ENCODE results near the gene PCDH9.

Gene PCDH9

DNA sequence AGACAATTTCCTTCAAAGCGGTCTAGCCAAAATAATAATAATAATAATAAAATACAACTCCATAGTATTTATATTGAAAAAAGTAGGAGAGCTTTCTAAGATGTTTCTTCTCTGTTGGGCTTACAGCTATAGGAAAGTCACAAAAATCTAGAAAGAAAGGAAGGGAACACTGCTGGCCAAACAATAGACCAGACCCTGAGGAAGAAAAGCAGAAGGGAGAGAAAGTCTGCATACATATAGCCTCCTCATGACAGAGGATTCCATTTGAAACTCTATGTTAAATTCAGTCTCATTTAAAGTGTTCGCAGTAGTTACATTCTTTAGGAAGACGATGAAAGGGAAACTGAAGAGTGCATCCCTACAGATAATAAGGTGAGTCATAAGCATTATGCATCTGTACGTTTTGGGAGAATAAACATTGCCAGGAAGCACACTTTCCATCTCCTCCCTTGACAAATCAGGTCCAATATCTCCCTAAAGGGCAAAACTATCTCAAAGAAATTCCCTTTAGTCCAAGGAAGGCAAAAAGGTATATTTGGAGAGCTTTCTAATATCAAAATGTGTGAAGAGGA is 86.5 kb downstream of the PCDH9 start:
- Histone ChIP-seq H3K9me3 (ENCODE audit: control insufficient read depth, insufficient read depth, low read length) (no peaks in the 10 kb centered on the region), H3K4me3 (ENCODE audit: low read depth, low read length) (no peak overlapping the region), H3K36me3 (ENCODE audit: control insufficient read depth, insufficient read depth, low read length) (no peaks in the 10 kb centered on the region), H3K4me1 (ENCODE audit: control insufficient read depth, insufficient read depth, low read length) (peaks cover 30% of the 10 kb centered on the region), H3K27me3 (ENCODE audit: control insufficient read depth, insufficient read depth, low read length) (no peaks in the 10 kb centered on the region), H3K27ac (ENCODE audit: low read depth, low read length) (no peak overlapping the region), H3K9ac (ENCODE audit: low read depth, low read length) (no peak overlapping the region)

DNA sequence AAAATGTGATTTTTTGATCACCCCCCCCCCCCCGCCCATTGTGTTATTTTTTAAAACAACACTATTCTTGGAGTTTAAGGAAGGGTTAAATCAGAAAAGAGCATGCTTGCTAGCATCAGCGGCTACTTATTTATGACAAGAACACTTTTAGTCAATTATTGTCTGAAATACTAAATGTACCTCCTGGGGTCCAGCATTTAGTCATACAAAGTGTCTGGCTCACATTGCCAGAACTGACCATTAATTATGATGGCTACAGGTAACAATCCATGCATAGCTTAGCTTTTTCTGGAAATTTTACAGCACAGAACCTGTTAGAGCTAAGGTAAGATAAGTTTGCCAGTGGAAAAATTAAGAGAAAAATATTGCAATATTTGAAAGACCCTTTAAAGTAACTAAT is 90.1 kb downstream of the PCDH9 start:
- H3K27me3 ChIP-seq (ENCODE audit: control insufficient read depth, insufficient read depth, low read length): no peaks in the 10 kb centered on the region
- no peaks in the 10 kb centered on the region for H3K36me3 ChIP-seq (ENCODE audit: control insufficient read depth, insufficient read depth, low read length)
- no peak overlapping the region for H3K4me3 ChIP-seq (ENCODE audit: low read depth, low read length)
- 0 out of 2 replicates have a peak, but pooled peaks cover 10% of the 10 kb centered on the region for H3K4me1 ChIP-seq (ENCODE audit: control insufficient read depth, insufficient read depth, low read length)
- H3K9me3 ChIP-seq (ENCODE audit: control insufficient read depth, insufficient read depth, low read length): no peaks in the 10 kb centered on the region
- H3K9ac ChIP-seq (ENCODE audit: low read depth, low read length): no peak overlapping the region
- H3K27ac ChIP-seq (ENCODE audit: low read depth, low read length): no peak overlapping the region

DNA sequence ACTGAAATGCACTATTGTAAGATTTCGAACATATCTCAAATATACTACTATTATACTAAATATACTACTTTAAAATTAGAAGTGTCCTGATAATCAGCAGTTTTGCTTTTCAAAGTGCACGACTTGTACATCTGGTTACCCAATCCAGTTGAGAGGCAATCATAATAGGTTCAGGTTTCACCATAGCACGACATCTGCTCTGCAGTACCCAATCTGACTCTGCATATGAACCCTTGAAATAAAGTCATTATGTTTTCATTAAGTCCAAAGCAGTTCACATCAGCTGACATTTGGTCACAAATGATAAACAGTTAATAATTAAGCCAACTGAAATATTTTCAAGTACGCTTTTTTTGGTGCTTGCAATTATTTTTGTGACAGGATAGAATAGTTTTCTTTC is 90.6 kb downstream of the PCDH9 start:
- Histone ChIP-seq H3K4me1 (ENCODE audit: control insufficient read depth, insufficient read depth, low read length) (peaks cover 12% of the 10 kb centered on the region), H3K36me3 (ENCODE audit: control insufficient read depth, insufficient read depth, low read length) (no peaks in the 10 kb centered on the region), H3K27ac (ENCODE audit: low read depth, low read length) (no peak overlapping the region), H3K4me3 (ENCODE audit: low read depth, low read length) (no peak overlapping the region), H3K9me3 (ENCODE audit: control insufficient read depth, insufficient read depth, low read length) (no peaks in the 10 kb centered on the region), H3K27me3 (ENCODE audit: control insufficient read depth, insufficient read depth, low read length) (no peaks in the 10 kb centered on the region), H3K9ac (ENCODE audit: low read depth, low read length) (no peak overlapping the region)

DNA sequence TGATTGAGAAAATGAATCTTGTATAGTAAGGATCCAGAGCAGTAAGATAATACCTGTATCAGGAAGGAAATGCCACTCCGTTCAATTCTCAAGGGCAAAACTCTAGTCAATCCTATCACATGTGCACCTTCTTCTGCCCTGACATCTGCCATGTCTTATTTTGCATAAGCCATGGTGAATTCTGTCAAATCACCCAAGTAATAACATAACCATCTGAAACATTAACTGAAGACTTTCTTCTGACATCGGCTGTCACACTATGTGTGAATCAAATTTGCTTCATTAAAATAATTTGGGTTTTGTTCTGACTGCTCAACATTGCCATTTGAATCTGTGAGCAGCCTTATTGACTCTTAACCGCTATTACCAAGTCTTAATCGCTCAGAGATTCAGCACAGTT is 91.2 kb downstream of the PCDH9 start:
- no peak overlapping the region for H3K27ac ChIP-seq (ENCODE audit: low read depth, low read length)

DNA sequence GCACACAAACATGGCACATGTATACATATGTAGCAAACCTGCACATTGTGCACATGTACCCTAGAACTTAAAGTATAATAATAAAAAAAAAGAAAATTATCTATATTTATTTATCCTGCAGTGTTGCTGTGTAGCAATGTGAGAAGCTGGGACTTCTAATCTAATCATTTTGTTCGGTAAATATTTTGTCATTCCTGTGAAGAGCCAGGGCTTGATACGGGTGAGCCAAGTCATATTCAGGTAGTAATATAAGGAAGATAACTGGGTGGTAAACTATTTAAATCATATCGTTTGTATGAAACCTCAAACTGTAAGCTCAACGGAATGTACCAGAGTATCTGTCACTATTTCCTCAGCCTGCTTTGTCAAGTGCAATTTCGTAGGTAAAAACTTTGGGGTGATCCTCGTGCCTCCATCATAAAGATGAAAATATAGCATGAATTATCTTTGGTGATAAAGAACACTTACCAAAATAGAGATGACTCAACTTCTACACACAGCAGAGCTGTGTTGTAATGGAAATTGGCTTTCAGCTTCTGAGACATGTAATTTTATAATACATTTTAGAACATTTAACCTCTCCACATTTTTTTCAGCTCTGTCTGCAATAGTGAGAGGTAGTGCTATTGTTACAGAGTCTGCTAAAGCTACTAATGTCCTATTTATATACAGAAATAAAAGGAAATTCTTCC is 92.9 kb downstream of the PCDH9 start:
- Histone ChIP-seq H3K36me3 (ENCODE audit: control insufficient read depth, insufficient read depth, low read length) (no peaks in the 10 kb centered on the region), H3K4me1 (ENCODE audit: control insufficient read depth, insufficient read depth, low read length) (peaks cover 9% of the 10 kb centered on the region), H3K4me3 (ENCODE audit: low read depth, low read length) (no peak overlapping the region), H3K9ac (ENCODE audit: low read depth, low read length) (no peak overlapping the region), H3K9me3 (ENCODE audit: control insufficient read depth, insufficient read depth, low read length) (no peaks in the 10 kb centered on the region), H3K27ac (ENCODE audit: low read depth, low read length) (no peak overlapping the region), H3K27me3 (ENCODE audit: control insufficient read depth, insufficient read depth, low read length) (no peaks in the 10 kb centered on the region)

More for the DNA sequence above, 91.2 kb downstream of the PCDH9 start:
- Histone ChIP-seq H3K4me1 (ENCODE audit: control insufficient read depth, insufficient read depth, low read length) (peaks cover 16% of the 10 kb centered on the region), H3K4me3 (ENCODE audit: low read depth, low read length) (no peak overlapping the region), H3K9ac (ENCODE audit: low read depth, low read length) (no peak overlapping the region), H3K9me3 (ENCODE audit: control insufficient read depth, insufficient read depth, low read length) (no peaks in the 10 kb centered on the region), H3K36me3 (ENCODE audit: control insufficient read depth, insufficient read depth, low read length) (no peaks in the 10 kb centered on the region), H3K27me3 (ENCODE audit: control insufficient read depth, insufficient read depth, low read length) (no peaks in the 10 kb centered on the region)

DNA sequence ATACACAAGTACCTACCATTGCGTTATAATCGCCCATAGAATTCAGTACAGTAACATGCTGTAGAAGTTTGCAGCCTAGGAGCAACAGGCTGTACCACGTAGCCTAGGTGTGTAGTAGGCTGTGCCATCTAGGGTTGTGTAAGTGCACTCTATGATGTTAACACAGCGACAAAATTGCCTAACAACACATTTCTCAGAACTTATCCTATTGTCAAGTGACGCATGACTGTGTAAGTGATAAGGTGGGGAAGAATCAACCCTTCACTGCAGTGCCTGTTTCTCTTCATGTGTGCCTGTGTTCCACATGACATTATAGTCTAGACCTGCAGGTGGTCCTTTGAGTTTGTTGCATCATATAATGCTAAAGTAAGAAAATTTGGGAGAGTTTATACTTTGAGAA is 94.0 kb downstream of the PCDH9 start:
- no peaks in the 10 kb centered on the region for H3K36me3 ChIP-seq (ENCODE audit: control insufficient read depth, insufficient read depth, low read length)
- no peaks in the 10 kb centered on the region for H3K9me3 ChIP-seq (ENCODE audit: control insufficient read depth, insufficient read depth, low read length)
- no peak overlapping the region for H3K9ac ChIP-seq (ENCODE audit: low read depth, low read length)
- no peak overlapping the region for H3K4me3 ChIP-seq (ENCODE audit: low read depth, low read length)
- no peak overlapping the region for H3K27ac ChIP-seq (ENCODE audit: low read depth, low read length)
- H3K4me1 ChIP-seq (ENCODE audit: control insufficient read depth, insufficient read depth, low read length): peaks cover 9% of the 10 kb centered on the region
- no peaks in the 10 kb centered on the region for H3K27me3 ChIP-seq (ENCODE audit: control insufficient read depth, insufficient read depth, low read length)

DNA sequence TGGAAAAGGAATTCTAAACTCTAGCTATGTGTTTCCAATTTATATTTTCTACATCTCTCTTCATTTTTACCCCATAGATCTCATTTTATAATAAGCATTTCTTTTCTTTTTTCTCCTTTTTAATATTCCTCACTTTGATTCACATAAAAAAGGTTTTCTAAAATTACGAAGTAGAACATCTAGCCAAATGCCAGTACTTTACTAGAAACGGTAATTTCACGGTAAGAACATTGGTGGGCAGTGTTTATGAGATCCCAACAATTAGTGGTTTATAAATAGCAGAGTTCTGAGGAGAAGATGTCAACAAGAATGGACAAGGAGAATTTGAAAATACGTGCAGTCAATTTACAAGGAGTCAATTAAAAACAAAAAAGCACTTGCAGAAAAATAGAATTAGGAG is 94.8 kb downstream of the PCDH9 start:
- Histone ChIP-seq H3K9ac (ENCODE audit: low read depth, low read length) (no peak overlapping the region), H3K4me3 (ENCODE audit: low read depth, low read length) (no peak overlapping the region), H3K4me1 (ENCODE audit: control insufficient read depth, insufficient read depth, low read length) (peaks cover 9% of the 10 kb centered on the region), H3K27ac (ENCODE audit: low read depth, low read length) (no peak overlapping the region), H3K27me3 (ENCODE audit: control insufficient read depth, insufficient read depth, low read length) (no peaks in the 10 kb centered on the region), H3K9me3 (ENCODE audit: control insufficient read depth, insufficient read depth, low read length) (no peaks in the 10 kb centered on the region), H3K36me3 (ENCODE audit: control insufficient read depth, insufficient read depth, low read length) (no peaks in the 10 kb centered on the region)

DNA sequence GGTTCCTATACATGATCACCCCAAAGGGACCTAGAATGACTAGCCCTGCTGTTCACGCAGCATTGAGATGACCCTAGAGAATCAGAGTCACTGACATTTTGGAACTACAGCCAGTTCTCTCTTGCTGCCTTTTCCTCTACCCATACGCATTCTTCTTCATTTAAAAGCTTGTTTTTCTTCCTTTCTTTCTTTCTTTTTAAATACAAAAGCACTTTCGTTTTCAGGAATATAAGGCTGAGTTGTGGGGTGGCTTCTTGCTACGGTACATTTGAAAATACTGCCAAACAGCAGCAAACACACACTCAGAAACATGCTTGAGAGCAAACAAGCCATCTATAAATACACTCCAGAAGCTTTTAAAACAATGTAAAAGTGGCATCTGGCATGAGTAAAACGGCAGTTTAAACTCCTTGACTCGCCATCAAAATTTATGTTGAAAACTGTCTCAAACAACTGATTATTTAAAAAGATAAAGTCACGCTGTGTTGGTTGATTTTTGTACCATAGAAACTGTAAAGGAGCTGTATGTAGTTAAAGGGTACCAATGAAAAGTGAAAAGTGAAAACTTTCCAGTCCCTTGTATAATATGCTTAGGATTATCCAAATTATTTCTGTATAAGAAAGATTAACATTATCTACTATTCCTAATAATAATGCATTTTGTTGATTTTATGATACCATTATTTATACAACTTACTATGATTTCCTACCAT is 95.6 kb downstream of the PCDH9 start:
- Histone ChIP-seq H3K4me3 (ENCODE audit: low read depth, low read length) (no peak overlapping the region), H3K9me3 (ENCODE audit: control insufficient read depth, insufficient read depth, low read length) (no peaks in the 10 kb centered on the region), H3K9ac (ENCODE audit: low read depth, low read length) (no peak overlapping the region)

DNA sequence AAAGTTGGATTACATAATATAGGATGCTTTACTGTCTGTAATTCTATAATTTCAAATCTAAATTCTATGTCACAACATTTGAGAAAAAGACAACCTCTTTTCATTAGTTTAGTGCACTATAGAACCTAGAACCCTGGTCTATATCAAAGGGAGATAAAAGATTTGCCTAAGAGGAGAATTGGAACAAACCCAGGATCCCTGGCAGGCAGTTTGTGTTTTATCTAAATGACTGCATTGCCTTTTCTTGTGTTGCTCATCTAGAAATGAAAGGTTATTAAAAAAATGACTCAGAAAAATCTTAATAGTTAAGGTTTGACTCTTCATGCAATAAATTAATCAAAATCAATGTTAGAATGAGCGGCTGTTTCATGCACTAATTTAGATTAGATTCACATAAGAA is 96.7 kb downstream of the PCDH9 start:
- H3K4me1 ChIP-seq (ENCODE audit: control insufficient read depth, insufficient read depth, low read length): peaks cover 9% of the 10 kb centered on the region
- H3K36me3 ChIP-seq (ENCODE audit: control insufficient read depth, insufficient read depth, low read length): no peaks in the 10 kb centered on the region
- H3K9me3 ChIP-seq (ENCODE audit: control insufficient read depth, insufficient read depth, low read length): no peaks in the 10 kb centered on the region
- H3K9ac ChIP-seq (ENCODE audit: low read depth, low read length): no peak overlapping the region
- no peaks in the 10 kb centered on the region for H3K27me3 ChIP-seq (ENCODE audit: control insufficient read depth, insufficient read depth, low read length)
- H3K4me3 ChIP-seq (ENCODE audit: low read depth, low read length): no peak overlapping the region
- no peak overlapping the region for H3K27ac ChIP-seq (ENCODE audit: low read depth, low read length)

More for the DNA sequence above, 95.6 kb downstream of the PCDH9 start:
- Histone ChIP-seq H3K27me3 (ENCODE audit: control insufficient read depth, insufficient read depth, low read length) (no peaks in the 10 kb centered on the region), H3K36me3 (ENCODE audit: control insufficient read depth, insufficient read depth, low read length) (no peaks in the 10 kb centered on the region), H3K27ac (ENCODE audit: low read depth, low read length) (no peak overlapping the region), H3K4me1 (ENCODE audit: control insufficient read depth, insufficient read depth, low read length) (peaks cover 9% of the 10 kb centered on the region)

DNA sequence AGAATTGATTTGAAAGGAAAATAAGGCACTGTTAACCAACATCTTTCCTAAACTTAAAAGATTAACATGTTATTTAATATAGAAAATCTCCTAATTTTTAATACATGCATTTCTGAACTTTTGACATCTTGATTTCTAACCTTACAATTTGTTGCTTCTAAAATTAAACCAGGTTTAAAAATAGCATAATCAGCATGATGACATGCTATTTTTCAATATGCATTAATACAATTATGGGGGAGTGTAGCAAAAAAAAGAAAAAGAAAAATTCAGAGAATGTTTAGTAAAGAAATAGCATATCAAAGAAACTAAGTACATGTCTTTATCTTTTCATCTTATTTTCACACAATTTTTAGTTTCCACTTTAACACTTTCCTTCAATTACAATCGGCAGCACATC is 98.7 kb downstream of the PCDH9 start:
- Histone ChIP-seq H3K36me3 (ENCODE audit: control insufficient read depth, insufficient read depth, low read length) (no peaks in the 10 kb centered on the region), H3K27me3 (ENCODE audit: control insufficient read depth, insufficient read depth, low read length) (no peaks in the 10 kb centered on the region), H3K9ac (ENCODE audit: low read depth, low read length) (no peak overlapping the region), H3K4me1 (ENCODE audit: control insufficient read depth, insufficient read depth, low read length) (peaks cover 9% of the 10 kb centered on the region), H3K4me3 (ENCODE audit: low read depth, low read length) (no peak overlapping the region), H3K27ac (ENCODE audit: low read depth, low read length) (no peak overlapping the region), H3K9me3 (ENCODE audit: control insufficient read depth, insufficient read depth, low read length) (no peaks in the 10 kb centered on the region)

DNA sequence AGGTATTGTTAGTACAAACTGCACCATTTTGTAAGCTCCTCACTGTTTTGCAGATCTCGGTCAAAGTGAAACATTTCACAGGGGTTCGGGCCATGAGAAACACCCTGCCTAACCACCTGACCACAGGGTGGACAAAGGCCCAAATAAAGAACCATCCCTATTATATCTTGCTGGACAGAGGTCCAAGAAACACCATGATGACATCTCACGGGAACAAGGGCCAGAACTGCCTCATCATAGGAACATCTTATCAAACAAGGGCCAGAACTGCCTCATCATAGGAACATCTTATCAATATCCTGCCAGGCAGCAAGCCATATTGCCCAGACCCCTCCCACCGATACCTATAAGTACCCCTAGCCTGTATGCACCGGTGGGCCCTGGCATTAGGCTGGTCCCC is 99.7 kb downstream of the PCDH9 start:
- Histone ChIP-seq H3K9ac (ENCODE audit: low read depth, low read length) (no peak overlapping the region), H3K4me3 (ENCODE audit: low read depth, low read length) (no peak overlapping the region)

More for the DNA sequence above, 99.7 kb downstream of the PCDH9 start:
- no peaks in the 10 kb centered on the region for H3K27me3 ChIP-seq (ENCODE audit: control insufficient read depth, insufficient read depth, low read length)
- no peaks in the 10 kb centered on the region for H3K9me3 ChIP-seq (ENCODE audit: control insufficient read depth, insufficient read depth, low read length)
- H3K36me3 ChIP-seq (ENCODE audit: control insufficient read depth, insufficient read depth, low read length): no peaks in the 10 kb centered on the region
- no peak overlapping the region for H3K27ac ChIP-seq (ENCODE audit: low read depth, low read length)
- H3K4me1 ChIP-seq (ENCODE audit: control insufficient read depth, insufficient read depth, low read length): peaks cover 9% of the 10 kb centered on the region
